Keratinocyte (primary cell): ENCODE data around the gene RNF31. TPM values are rescaled to one million over a fixed set of nuclear protein-coding genes. Genes with fewer than 3 reads are reported as not detected.

Experiments used
- DNase-seq: peaks from one replicate; pipeline ENCODE4 v3.0.0-alpha.2; 2011; ENCODE audit warnings: low read depth, missing footprints, low spot score
- FAIRE-seq: peaks from 2 replicates; lab custom pipeline; 2011; peaks lifted over from hg19 to GRCh38; lab: Jason Lieb, UNC
- H2AFZ ChIP-seq: 2 replicates; pipeline ENCODE4 v1.6.0; 2012; ENCODE audit warnings: low read length, control low read depth, inconsistent platforms; ENCODE audit not compliant: control insufficient read depth
- H3K27ac ChIP-seq: 2 replicates; pipeline ENCODE4 v1.5.1; 2011; ENCODE audit warnings: low read length; ENCODE audit not compliant: control insufficient read depth, insufficient read depth
- H3K27me3 ChIP-seq: 3 replicates; pipeline ENCODE4 v1.6.0; 2011; ENCODE audit warnings: low read length; ENCODE audit not compliant: control insufficient read depth, insufficient read depth; ENCODE audit errors: extremely low read depth
- H3K36me3 ChIP-seq, 2 experiments: 2 replicates in 1 of 2; 3 replicates in 1 of 2; pipeline ENCODE4 v1.5.1; 2011; ENCODE audit warnings: low read length in 2 of 2, mild to moderate bottlenecking in 1 of 2; ENCODE audit not compliant: control insufficient read depth in 2 of 2, insufficient read depth in 2 of 2; ENCODE audit errors: extremely low read depth in 1 of 2
- H3K4me1 ChIP-seq: 3 replicates; pipeline ENCODE4 v1.5.1; 2011; ENCODE audit warnings: low read length; ENCODE audit not compliant: control insufficient read depth, insufficient read depth; ENCODE audit errors: extremely low read depth
- H3K4me2 ChIP-seq: 3 replicates; pipeline ENCODE4 v1.6.0; 2011; ENCODE audit warnings: low read depth, low read length; ENCODE audit not compliant: control insufficient read depth, insufficient read depth; ENCODE audit errors: extremely low read depth
- H3K4me3 ChIP-seq, 3 experiments: fragments of 200-600 bp in 1 of 3; sonication (generic) in 1 of 3; 2 replicates in 2 of 3; 3 replicates in 1 of 3; pipeline ENCODE4 v1.5.1; 2011 to 2016; ENCODE audit warnings: low read length in 3 of 3, mild to moderate bottlenecking in 3 of 3, control low read depth in 2 of 3, inconsistent platforms in 1 of 3, low read depth in 1 of 3, mixed read lengths in 1 of 3, mixed run types in 1 of 3, moderate library complexity in 1 of 3; ENCODE audit not compliant: control insufficient read depth in 2 of 3, insufficient read depth in 2 of 3; ENCODE audit errors: extremely low read depth in 1 of 3
- H3K79me2 ChIP-seq: 2 replicates; pipeline ENCODE4 v1.6.0; 2012; ENCODE audit warnings: low read length; ENCODE audit not compliant: control insufficient read depth, insufficient read depth
- H3K9ac ChIP-seq: 3 replicates; pipeline ENCODE4 v1.6.0; 2011; ENCODE audit warnings: low read length; ENCODE audit not compliant: control insufficient read depth, insufficient read depth; ENCODE audit errors: extremely low read depth
- H3K9me1 ChIP-seq: 3 replicates; pipeline ENCODE4 v1.6.0; 2011; ENCODE audit warnings: low read length; ENCODE audit not compliant: control insufficient read depth, insufficient read depth; ENCODE audit errors: extremely low read depth
- H3K9me3 ChIP-seq: 2 replicates; pipeline ENCODE4 v1.5.1; 2012; ENCODE audit warnings: low read depth, low read length; ENCODE audit not compliant: control insufficient read depth
- H4K20me1 ChIP-seq: 3 replicates; pipeline ENCODE4 v1.6.0; 2011; ENCODE audit warnings: low read length; ENCODE audit not compliant: control insufficient read depth, insufficient read depth; ENCODE audit errors: extremely low read depth
- CTCF ChIP-seq, 3 experiments: IDR thresholded peaks in 1 of 3; conservative IDR thresholded peaks in 1 of 3; optimal IDR thresholded peaks in 1 of 3; 2 replicates in 2 of 3; 3 replicates in 1 of 3; pipeline versions ENCODE3 to v1.5.1; 2011; ENCODE audit warnings: low read length in 3 of 3, mild to moderate bottlenecking in 3 of 3, moderate library complexity in 2 of 3, control low read depth in 1 of 3, inconsistent platforms in 1 of 3; ENCODE audit not compliant: insufficient read depth in 2 of 3; ENCODE audit errors: extremely low read depth in 1 of 3
- EZH2 ChIP-seq: IDR thresholded peaks from one replicate; pipeline ENCODE4 v1.6.1; 2012; ENCODE audit warnings: inconsistent platforms, mild to moderate bottlenecking, low read length, moderate library complexity
- dilution Hi-C: fragments of 300-500 bp; cut with MboI; formaldehyde crosslinking; loops from one replicate; pipeline ENCODE4 v1.7.0; 2020; ENCODE audit warnings: low sequenced_read_pairs; ENCODE audit not compliant: extremely low pct_ligation_motif_present
- polyA plus RNA-seq, 5 experiments: library from polyadenylated mRNA; depleted of rRNA in 3 of 5; stranded (reverse) in 3 of 5; stranded (forward) in 1 of 5; unstranded in 1 of 5; fragments of >200 nt; gene quantifications; 1 replicate in 1 of 5; 2 replicates in 3 of 5; 3 replicates in 1 of 5; pipeline versions ENCODE4 v1.2.1 to v1.2.3, GENCODE V29; 2011 to 2012; ENCODE audit warnings: missing spikeins in 2 of 5, low read depth in 1 of 5, low replicate concordance in 1 of 5

RNF31 gene
- polyA plus RNA-seq, 1 donor (not counting 4 experiments of a cell fraction or from before 2014, with no cell fraction given): 17.4 TPM

GRCh38 chr14:24157331-24157730, 10.0 kb downstream of the RNF31 start:
- Histone ChIP-seq H3K4me3 (no peak overlapping the region), H2AFZ (no peak overlapping the region), H3K36me3 (peaks cover 36 to 48% of the 10 kb centered on the region in 2 experiments), H3K27me3 (no peaks in the 10 kb centered on the region), H3K79me2 (peaks cover 13% of the 10 kb centered on the region), H3K27ac (no peak overlapping the region), H3K4me2 (no peak overlapping the region), H3K9me3 (no peaks in the 10 kb centered on the region), H3K4me1 (peaks cover 16% of the 10 kb centered on the region), H4K20me1 (no peaks in the 10 kb centered on the region), H3K9ac (no peak overlapping the region), H3K9me1 (no peaks in the 10 kb centered on the region)
- dilution Hi-C loops: no loop called here
- FAIRE-seq (no peak), DNase-seq (no peak)
- no peak for TF ChIP-seq EZH2
- no peak for TF ChIP-seq CTCF (optimal IDR thresholded peaks at IDR 0.05 in 1 of 3, IDR thresholded peaks at IDR 0.05 in 1 of 3, conservative IDR thresholded peaks at IDR 0.05 in 1 of 3; ENCODE audit: extremely low read depth in 1 of 3, insufficient read depth in 2 of 3, low read length in 3 of 3)

GRCh38 chr14:24159777-24160498, 12.6 kb downstream of the RNF31 start:
- Histone ChIP-seq H3K9me3 (no peaks in the 10 kb centered on the region), H3K4me1 (peaks cover 29% of the 10 kb centered on the region), H3K4me3 (no peak overlapping the region), H4K20me1 (no peaks in the 10 kb centered on the region), H3K36me3 (peaks cover 52 to 60% of the 10 kb centered on the region in 2 experiments), H3K27me3 (no peaks in the 10 kb centered on the region), H3K4me2 (no peak overlapping the region), H3K27ac (no peak overlapping the region), H3K79me2 (peaks cover 32% of the 10 kb centered on the region), H2AFZ (no peak overlapping the region), H3K9me1 (no peaks in the 10 kb centered on the region), H3K9ac (no peak overlapping the region)
- TF ChIP-seq EZH2 (no peak), CTCF (optimal IDR thresholded peaks at IDR 0.05 in 1 of 3, IDR thresholded peaks at IDR 0.05 in 1 of 3, conservative IDR thresholded peaks at IDR 0.05 in 1 of 3; ENCODE audit: extremely low read depth in 1 of 3, insufficient read depth in 2 of 3, low read length in 3 of 3) (no peak)
- dilution Hi-C loops: no loop called here
- FAIRE-seq: no peak
- no peak for DNase-seq
